GM19467 (cell line): Measurements from ENCODE around the gene CDK14.
"Not testable (repeated sequence)": the region's sequence is repeated elsewhere in the genome, so short reads cannot be mapped to it uniquely, and the experiment has no call there.

Source experiments
- ATAC-seq: cut with Tn5 transposase; IDR thresholded peaks from one replicate; pipeline ENCODE4 v1.9.1; 2021; ENCODE audit warnings: mild to moderate bottlenecking, moderate library complexity; ENCODE audit not compliant: unreplicated experiment

The CDK14 gene

GRCh38 chr7:90629297-90629918 is 33.3 kb downstream of the CDK14 start:
- ATAC-seq = peak; percentile 62

GRCh38 chr7:90631502-90631901 is 35.4 kb downstream of the CDK14 start:
- ATAC-seq = no peak

GRCh38 chr7:90639683-90640082 is 43.6 kb downstream of the CDK14 start:
- ATAC-seq = not testable (repeated sequence)

DNA sequence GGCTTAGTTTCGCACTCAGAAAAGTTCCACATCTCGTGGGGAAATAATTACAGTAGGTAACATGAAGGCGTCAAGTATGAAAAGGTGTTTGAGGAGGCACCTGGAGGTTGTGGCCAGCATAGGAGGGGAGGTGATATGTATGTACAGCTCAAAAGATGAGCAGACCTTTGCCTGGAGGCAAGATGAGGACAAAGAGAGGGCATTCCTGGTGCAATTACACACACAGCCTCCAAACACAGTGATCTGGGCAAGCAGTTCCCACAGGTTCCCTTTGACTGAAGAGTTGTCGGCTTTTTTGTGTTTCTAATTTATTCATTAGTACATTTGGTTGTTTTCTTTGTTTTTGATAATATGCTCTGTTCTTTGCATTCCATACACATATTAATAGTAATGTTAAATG is 46.9 kb downstream of the CDK14 start:
- ATAC-seq = no peak

DNA sequence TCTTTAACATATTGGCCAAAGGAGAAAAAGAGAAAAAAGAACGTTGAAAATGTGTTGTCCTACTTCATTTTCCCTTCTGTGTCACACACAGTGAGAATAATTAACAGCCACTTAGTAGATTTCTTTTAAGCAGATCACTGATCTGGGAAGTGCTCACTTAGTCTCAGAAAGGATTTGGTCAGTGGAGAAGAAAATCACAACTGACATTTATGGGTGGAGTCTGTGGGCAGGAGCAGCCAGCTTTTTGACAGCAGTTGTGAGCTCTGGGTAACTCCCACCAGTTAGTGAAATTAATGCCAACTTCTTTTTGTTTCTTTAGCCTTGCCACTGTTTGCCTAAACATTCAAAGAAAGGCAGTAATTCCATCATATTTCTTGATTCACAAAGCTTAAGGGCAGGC is 49.7 kb downstream of the CDK14 start:
- ATAC-seq = no peak

GRCh38 chr7:90648107-90648506 is 52.0 kb downstream of the CDK14 start:
- no peak for ATAC-seq

GRCh38 chr7:90648834-90649233 is 52.7 kb downstream of the CDK14 start:
- no peak for ATAC-seq

DNA sequence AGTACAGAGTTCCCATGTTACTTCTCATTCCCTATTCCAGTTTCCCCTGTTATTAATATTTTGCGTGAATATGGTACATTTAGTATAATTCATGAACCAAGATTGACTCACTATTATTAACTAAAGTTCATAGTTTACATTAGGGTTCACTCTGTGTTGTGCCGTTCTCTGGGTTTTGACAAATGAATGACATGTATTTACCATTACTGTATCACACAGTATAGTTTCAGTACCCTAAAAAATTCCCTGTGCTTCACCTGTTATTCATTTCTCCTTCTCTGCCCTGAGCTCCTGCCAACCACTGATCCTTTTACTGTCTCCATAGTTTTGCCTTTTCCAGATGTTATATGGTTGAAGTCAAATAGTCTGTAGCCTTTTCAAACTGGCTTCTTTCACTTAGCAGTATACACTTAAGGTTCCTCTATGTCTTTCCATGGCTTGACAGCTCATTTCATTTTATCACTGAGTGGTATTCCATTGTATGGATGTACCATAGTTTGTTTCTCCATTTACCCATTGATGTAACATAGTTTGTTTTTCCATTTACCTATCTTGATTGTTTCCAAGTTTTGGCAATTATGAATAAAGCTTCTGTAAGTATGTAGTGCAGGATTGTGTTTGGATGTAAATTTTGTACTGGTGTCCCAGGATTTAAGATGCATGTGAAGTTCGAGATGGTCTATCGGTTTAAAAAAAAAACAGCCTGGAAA is 58.8 kb downstream of the CDK14 start:
- no peak for ATAC-seq

GRCh38 chr7:90655566-90655965 is 59.4 kb downstream of the CDK14 start:
- ATAC-seq = no peak

DNA sequence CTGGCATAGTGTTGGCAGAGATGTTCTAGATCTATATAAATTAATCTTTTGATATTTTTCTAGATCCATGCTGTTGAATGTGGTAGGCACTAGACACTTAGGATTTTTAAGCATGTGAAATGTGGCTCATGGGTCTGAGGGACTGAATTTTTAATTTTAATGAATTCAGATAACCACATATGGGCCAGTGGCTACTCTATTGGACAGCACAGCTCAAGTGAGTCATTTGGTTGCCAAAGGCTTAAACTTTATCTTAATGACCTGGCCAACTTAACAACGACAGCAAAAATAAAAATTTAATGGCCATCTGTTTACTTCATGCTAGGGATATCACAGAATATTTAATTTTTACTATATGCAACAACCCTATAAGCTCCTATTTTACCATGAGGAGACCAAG is 61.4 kb downstream of the CDK14 start:
- no peak for ATAC-seq

- ATAC-seq = no peak
Observed at GRCh38 chr7:90660100-90660499, 64.0 kb downstream of the CDK14 start.

DNA sequence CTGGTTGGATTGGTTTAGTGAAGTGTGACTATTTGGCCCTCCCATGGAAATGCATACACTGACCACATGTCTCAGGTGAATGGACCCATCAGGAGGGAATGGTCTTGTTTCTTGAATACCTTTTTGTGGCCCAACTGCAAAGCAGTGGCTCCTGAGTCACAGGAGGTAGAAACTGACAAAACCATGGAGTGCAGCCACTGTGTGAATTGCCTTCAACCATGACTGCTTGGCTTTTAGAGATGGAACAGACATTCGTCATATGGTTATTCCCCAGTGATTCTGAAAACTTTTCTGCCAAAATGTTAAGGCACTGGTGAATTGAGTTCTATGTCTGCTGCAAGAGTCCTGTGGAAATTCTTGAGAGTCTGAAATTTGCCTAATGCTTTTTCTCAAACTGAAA is 64.7 kb downstream of the CDK14 start:
- ATAC-seq = no peak

DNA sequence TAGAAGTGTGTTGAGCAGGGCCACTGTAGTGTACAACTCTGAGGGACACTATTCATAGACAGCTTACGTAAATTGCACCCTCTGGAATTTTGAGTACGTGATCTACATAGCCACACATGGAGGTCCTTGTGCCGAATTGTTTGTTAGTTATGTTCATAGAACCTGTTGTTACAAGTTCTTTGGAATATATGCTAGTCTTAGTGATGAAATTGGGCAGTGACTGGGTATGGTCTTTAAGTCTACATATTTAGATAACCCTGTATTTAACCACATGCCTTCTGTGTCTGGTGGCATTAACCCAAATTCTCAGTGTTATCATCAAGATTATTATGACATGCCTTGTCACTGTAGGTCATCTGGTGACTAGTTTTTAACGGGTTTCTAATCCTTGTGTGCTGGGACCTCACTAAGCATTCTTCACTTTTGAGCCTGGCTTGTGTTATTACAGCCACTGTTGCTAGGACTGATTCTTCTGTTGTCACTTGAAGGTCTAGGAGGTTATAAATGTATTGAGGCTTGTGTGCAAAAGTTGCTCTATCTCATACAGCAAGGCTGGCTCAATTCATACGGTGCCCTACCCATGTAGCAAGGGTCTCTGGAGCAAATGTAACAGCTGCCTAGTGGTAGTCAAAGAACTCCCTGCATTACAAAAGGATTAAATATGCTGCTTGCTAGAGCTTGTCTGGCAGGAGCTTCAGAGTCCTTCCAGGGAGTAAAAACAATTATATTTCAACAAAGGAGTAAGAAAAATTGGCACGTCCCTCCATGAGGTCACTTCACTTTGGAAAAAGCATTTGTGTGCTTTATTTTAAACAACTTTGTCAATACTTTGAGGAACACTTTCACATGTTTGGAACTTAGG is 65.4 kb downstream of the CDK14 start:
- no peak for ATAC-seq

- ATAC-seq = no peak
Observed at GRCh38 chr7:90663176-90663575, 67.1 kb downstream of the CDK14 start.

DNA sequence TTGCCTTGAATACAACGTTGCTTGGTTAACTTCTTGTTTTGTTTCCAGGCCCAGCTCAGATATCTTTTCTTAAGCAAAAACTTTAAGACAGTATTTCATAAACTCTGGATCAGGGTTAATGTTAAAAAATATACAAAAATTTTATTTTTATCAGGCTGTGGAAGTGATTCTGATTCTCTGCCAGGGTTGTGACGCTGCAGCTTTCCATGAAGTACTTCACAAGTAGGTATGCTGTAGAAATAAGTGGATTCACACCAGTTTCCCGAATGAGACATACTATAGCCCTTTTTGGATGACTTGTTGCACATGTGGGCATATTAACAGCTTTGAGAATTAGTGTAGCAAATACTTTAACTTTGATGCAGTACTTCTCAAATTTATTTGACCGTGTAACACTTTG is 70.1 kb downstream of the CDK14 start:
- ATAC-seq = no peak

DNA sequence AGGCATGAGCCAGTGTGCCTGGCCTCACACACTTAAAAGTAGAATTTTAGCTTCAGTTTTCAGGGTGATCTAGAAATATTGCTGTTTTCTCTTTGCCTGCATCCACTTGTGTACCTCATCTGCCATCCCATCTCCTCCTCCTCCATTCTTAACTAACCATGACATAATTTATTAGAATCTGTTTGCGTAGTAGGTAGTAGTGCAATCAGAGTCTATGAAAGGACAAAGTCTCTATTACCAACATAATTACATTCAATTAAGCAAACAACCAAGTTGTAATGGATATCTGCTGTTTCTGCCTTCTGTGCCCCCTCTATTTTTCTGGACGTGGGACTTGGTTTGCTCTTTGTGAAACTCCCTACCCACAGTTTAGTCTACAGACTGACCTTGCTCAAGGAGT is 72.9 kb downstream of the CDK14 start:
- ATAC-seq = no peak

DNA sequence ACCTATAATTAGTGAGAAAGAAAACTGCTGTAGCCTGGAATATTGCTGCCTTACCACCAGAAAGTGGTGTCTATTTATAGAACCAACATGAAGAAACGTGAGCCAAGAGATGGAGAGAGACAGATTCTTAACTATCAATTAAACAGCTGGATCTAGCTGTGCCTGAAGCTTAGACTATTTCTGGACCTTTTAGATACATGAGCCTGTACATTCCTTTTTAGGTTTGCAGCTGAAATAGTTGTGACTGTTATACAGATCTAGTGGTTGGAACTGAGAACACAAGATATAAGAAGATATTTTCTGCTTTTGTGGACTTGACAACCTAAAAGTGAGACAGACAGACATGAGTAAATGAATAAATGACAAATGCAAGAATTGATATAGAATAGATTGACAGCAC is 73.4 kb downstream of the CDK14 start:
- ATAC-seq = no peak

DNA sequence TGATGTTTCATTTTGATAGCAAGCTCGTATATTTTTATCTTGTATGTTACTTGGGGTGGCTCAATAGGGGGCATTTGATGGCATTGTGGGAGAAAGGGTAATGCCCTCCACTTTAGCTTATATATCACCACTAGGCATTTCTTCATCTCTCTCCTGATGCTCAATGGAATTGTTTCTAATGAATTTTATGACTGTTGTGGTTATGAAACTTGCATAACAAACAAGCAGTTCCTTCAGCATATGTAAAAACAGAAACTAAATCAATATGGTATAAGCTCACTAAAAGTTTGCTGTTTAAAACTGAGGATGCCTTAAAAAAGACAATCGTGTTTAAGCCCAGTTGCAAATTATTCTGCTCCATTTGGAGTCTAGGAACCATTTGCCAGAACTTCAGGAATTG is 75.5 kb downstream of the CDK14 start:
- no peak for ATAC-seq

- ATAC-seq = no peak
Observed at GRCh38 chr7:90672210-90672609, 76.1 kb downstream of the CDK14 start.

DNA sequence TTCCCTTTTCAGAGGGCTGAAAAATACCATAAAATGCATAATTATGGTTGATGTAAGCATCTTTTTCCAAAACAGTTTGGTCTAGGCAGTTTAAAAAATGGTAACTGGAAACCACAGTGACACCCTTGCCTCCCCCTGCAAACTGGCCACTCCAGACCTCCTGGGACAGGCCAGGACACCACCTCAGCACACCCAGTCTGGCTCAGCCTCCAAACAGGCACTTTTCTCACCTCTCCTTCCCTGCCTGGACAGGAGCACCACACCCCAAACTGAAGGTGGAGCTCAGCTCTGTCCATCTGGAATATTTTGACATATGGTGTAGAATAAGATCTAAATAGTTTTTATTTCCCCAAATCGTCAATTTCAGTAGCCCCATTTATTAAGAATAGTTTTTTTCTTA is 78.5 kb downstream of the CDK14 start:
- no peak for ATAC-seq

DNA sequence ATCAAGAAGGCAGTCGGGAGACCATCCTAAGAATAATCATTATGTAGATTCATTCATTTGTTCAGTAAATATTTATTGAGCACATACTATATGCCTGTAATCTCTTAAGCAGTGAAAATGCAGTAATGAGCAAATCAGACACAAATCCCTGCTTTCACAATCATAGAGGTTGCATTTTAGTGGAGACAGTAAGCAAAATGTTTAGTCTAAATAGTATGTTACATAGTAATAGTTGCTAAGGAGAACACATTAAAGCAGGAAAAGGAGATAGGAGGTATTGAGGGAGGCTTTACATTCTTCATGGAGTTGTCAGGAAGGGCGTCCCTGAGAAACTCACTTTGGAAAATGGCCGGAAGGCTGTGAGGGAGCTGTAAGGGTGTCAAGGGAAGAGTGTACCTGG is 79.9 kb downstream of the CDK14 start:
- ATAC-seq = no peak
